RWPE1 (cell line): ENCODE data around the gene FAM83F.

Source experiments
- CTCF ChIA-PET: fragments of 350-600 bp; sonication (Branson Sonifier 250); formaldehyde crosslinking; extraction: SDS; loops from one replicate; lab custom pipeline; 2021; lab: Yijun Ruan, JAX
- POLR2A ChIA-PET: fragments of 400-600 bp; formaldehyde crosslinking; extraction: SDS; loops from one replicate; lab custom pipeline; 2020; ENCODE audit warnings: antibody characterized with exemption; ENCODE audit not compliant: low non-redundant PET; lab: Yijun Ruan, JAX
- DNase-seq: peaks from one replicate; pipeline ENCODE4 v3.0.0; 2012; ENCODE audit warnings: low spot score
- H3K27ac ChIP-seq: fragments of 450-650 bp; 2 replicates; pipeline ENCODE4 v1.5.1; 2017
- CTCF ChIP-seq: fragments of 450-650 bp; conservative IDR thresholded peaks from 2 replicates; pipeline ENCODE4 v1.5.1; 2017; ENCODE audit warnings: low read depth, mild to moderate bottlenecking

The FAM83F gene

GRCh38 chr22:40057652-40058051 is 62.9 kb downstream of the FAM83F start:
- no peak for DNase-seq
- TF ChIP-seq CTCF: no peak
- ChIA-PET POLR2A (no interaction called here), CTCF (no interaction called here)
- no peak overlapping the region for H3K27ac ChIP-seq

GRCh38 chr22:40058265-40058664 is 63.5 kb downstream of the FAM83F start:
- POLR2A ChIA-PET: no interaction called here
- CTCF ChIA-PET: no interaction called here

GRCh38 chr22:40065981-40066380 is 71.2 kb downstream of the FAM83F start:
- no peak for DNase-seq
- H3K27ac ChIP-seq: no peak overlapping the region
- POLR2A ChIA-PET: no interaction called here
- no peak for TF ChIP-seq CTCF
- CTCF ChIA-PET: no interaction called here

More at GRCh38 chr22:40058265-40058664, 63.5 kb downstream of the FAM83F start:
- no peak for DNase-seq
- H3K27ac ChIP-seq: no peak overlapping the region
- TF ChIP-seq CTCF: no peak

- no peak overlapping the region for H3K27ac ChIP-seq
- POLR2A ChIA-PET: no interaction called here
- no peak for TF ChIP-seq CTCF
- CTCF ChIA-PET: interaction anchor here (0.7 kb wide), 1 partner anchor 19 kb away, joined by 4 read pairs; no protein-coding TSS in a partner anchor
- DNase-seq: no peak
Measured at GRCh38 chr22:40067639-40068038, 72.9 kb downstream of the FAM83F start.

GRCh38 chr22:40070701-40071100 is 75.9 kb downstream of the FAM83F start:
- no peak for TF ChIP-seq CTCF
- no peak overlapping the region for H3K27ac ChIP-seq
- POLR2A ChIA-PET: no interaction called here
- CTCF ChIA-PET: interaction anchor here (0.6 kb wide), 2 partner anchors 9 to 644 kb away, joined by 3 read pairs; no protein-coding TSS in a partner anchor
- no peak for DNase-seq

GRCh38 chr22:40071720-40072119 is 77.0 kb downstream of the FAM83F start:
- TF ChIP-seq CTCF: no peak
- POLR2A ChIA-PET: no interaction called here
- no peak for DNase-seq
- H3K27ac ChIP-seq: no peak overlapping the region
- CTCF ChIA-PET: no interaction called here
